Psoas muscle (tissue), 8 donors: ENCODE data around the gene SEMA4G. TPM values are rescaled to one million over a fixed set of nuclear protein-coding genes. Genes with fewer than 3 reads are reported as not detected.

Source experiments
- ATAC-seq, 4 donors: fragments of 200-7000 bp; cut with Tn5 transposase; one replicate each; pipeline ENCODE4 v1.9.1; 2020; ENCODE audit warnings: moderate library complexity in 3 of 4, mild to moderate bottlenecking in 2 of 4
- DNase-seq, 2 donors: peaks; one replicate each; pipeline ENCODE4 v3.0.0-alpha.2; 2020
- H3K27ac ChIP-seq: fragments of 200-600 bp; one replicate; pipeline ENCODE4 v1.8.0; 2022
- H3K27me3 ChIP-seq, 3 donors: fragments of 200-600 bp in 1 of 3; one replicate each; pipeline versions ENCODE4 v1.6.1 to v1.8.0; 2013 to 2022; ENCODE audit warnings: low read length in 2 of 3, mild to moderate bottlenecking in 2 of 3, moderate library complexity in 1 of 3; ENCODE audit not compliant: insufficient read depth in 3 of 3
- H3K36me3 ChIP-seq, 2 donors: fragments of 200-600 bp in 1 of 2; one replicate each; pipeline versions ENCODE4 v1.6.1 to v1.8.0; 2013 to 2022; ENCODE audit warnings: low read depth in 1 of 2, mild to moderate bottlenecking in 1 of 2, moderate library complexity in 1 of 2; ENCODE audit not compliant: insufficient read depth in 1 of 2
- H3K4me1 ChIP-seq: fragments of 200-600 bp; one replicate; pipeline ENCODE4 v1.8.0; 2022
- H3K4me3 ChIP-seq: fragments of 200-600 bp; one replicate; pipeline ENCODE4 v1.8.0; 2022; ENCODE audit warnings: mild to moderate bottlenecking
- H3K9me3 ChIP-seq: fragments of 200-600 bp; one replicate; pipeline ENCODE4 v1.8.0; 2022
- WGBS, 3 donors: extraction: QIAGEN DNeasy Blood & Tissue Kit; methylation state at CpG; one replicate each; pipeline versions ENCODE4 v1.1.6 to v1.1.7; 2013; 5-methylcytosine and 5-hydroxymethylcytosine counted together
- intact Hi-C, 2 donors: fragments of 100-400 bp; cut with DNase I; formaldehyde crosslinking; loops; one replicate each; pipeline versions ENCODE4 v1.11.0 to v1.14.2; 2022
- polyA plus RNA-seq, 3 donors: library from polyadenylated mRNA; stranded (reverse); fragments of 200-250 nt; gene quantifications; one replicate each; pipeline ENCODE4 v1.2.3, GENCODE V29; 2013
- total RNA-seq, 4 donors: library from RNA; stranded (reverse); fragmentation: NEBNext Ultra II Directional in 2 of 4; extraction: Animal tissue kit (Norgen Biotek cat#: 25700) in 2 of 4; gene quantifications; one replicate each; pipeline versions ENCODE4 v1.2.1 to v1.2.4, GENCODE V29; 2021 to 2023
- TF ChIP-seq, protein P1 (sequence below): fragments of 200-600 bp; IDR thresholded peaks from one replicate; pipeline ENCODE4 v1.8.0; 2022; ENCODE audit warnings: antibody characterized with exemption
- donor health status: healthy with polysubstance abuse.
- donor health status: DM: no; HTN: no; CAD: no; lungs with moderate emphysema.
- donor health status: Bipolar disorder and iron deficiency.
- donor health status: healthy.
- donor health status: DM: yes; HTN: yes; CAD: no.
- donor health status: DM: no; HTN: no; CAD: no.
- donor health status: DM: no; HTN: no; CAD: no.
- donor health status: DM: yes; HTN: yes; CAD: no.

SEMA4G gene
- total and polyA plus RNA-seq, 7 donors, result 0.08 to 1.4 (median 0.74) TPM

DNA sequence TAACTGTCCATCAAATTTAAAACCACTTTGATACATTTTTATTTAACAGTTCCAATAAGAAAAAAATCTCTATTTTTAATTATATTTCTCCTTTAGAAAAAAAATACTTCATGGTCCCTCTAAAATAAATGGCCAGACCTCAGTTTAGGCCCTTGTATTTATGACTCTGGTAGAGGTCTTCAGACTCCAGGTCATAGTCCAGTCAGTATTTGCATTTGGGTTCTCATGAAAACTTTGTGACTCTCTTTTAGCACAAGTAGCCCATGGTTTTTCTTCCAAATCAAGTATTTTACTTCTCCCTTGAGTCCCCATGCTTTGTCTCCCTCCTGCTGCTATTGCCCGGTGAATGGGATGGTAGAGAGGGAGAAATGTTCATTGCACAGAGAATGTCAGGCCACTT, 5.5 kb upstream of the SEMA4G start:
- intact Hi-C loops, result loop anchor here in 1 of 2 donors (10.0 kb wide), 1 partner anchor 51 kb away; no protein-coding TSS in a partner anchor
- Histone ChIP-seq H3K4me1 (peaks cover 4% of the 10 kb centered on the region), H3K27me3 (no peaks in the 10 kb centered on the region), H3K36me3 (peaks cover 9 to 67% of the 10 kb centered on the region in 2 donors), H3K4me3 (no peak overlapping the region), H3K27ac (no peak overlapping the region), H3K9me3 (no peaks in the 10 kb centered on the region)
- no peak for DNase-seq
- TF ChIP-seq, protein P1, sequence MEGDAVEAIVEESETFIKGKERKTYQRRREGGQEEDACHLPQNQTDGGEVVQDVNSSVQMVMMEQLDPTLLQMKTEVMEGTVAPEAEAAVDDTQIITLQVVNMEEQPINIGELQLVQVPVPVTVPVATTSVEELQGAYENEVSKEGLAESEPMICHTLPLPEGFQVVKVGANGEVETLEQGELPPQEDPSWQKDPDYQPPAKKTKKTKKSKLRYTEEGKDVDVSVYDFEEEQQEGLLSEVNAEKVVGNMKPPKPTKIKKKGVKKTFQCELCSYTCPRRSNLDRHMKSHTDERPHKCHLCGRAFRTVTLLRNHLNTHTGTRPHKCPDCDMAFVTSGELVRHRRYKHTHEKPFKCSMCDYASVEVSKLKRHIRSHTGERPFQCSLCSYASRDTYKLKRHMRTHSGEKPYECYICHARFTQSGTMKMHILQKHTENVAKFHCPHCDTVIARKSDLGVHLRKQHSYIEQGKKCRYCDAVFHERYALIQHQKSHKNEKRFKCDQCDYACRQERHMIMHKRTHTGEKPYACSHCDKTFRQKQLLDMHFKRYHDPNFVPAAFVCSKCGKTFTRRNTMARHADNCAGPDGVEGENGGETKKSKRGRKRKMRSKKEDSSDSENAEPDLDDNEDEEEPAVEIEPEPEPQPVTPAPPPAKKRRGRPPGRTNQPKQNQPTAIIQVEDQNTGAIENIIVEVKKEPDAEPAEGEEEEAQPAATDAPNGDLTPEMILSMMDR, result no peak
- 80 to 91% (median 87%) methylated on average over 1 of the region's 1 CpG for WGBS, 3 donors
- ATAC-seq, result no peak

- Histone ChIP-seq H3K4me1 (peaks cover 6% of the 10 kb centered on the region), H3K9me3 (no peaks in the 10 kb centered on the region), H3K4me3 (no peak overlapping the region), H3K36me3 (peaks cover 8 to 50% of the 10 kb centered on the region in 2 donors), H3K27ac (no peak overlapping the region), H3K27me3 (no peaks in the 10 kb centered on the region)
- intact Hi-C loops, result loop anchor here in 1 of 2 donors (10.0 kb wide), 1 partner anchor 49 kb away; no protein-coding TSS in a partner anchor
- DNase-seq, result no peak
- ATAC-seq, result no peak
- WGBS, 3 donors, result 64 to 73% (median 69%) methylated on average over 5 of the region's 5 CpGs
- TF ChIP-seq, protein P1, result no peak
Measured at GRCh38 chr10:100965820-100966219, 3.5 kb upstream of the SEMA4G start.

DNA sequence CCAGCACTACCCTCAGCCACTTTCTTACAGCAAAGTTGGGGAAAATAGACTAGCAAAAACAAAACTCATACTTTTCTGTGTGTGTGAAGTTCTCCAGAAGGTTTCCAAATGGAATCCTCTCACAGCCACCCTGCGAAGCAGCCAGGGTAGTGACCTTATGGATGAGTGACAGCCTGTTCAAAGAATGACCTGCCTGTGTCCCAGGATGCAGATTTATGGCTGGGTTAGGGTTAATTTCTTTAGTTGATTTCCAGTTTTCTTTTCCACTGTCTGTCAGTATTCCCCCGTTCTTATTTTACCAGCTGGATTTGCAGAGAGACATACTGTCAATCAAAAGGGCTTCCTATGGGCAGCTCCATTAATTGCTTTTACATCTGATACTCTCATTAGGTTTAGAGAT, 2.4 kb upstream of the SEMA4G start:
- 51 to 64% (median 53%) methylated on average over 2 of the region's 2 CpGs for WGBS, 3 donors
- Histone ChIP-seq H3K4me3 (no peak overlapping the region), H3K27ac (no peak overlapping the region), H3K27me3 (no peaks in the 10 kb centered on the region), H3K9me3 (no peaks in the 10 kb centered on the region), H3K4me1 (peaks cover 6% of the 10 kb centered on the region), H3K36me3 (peaks cover 8 to 46% of the 10 kb centered on the region in 2 donors)
- no peak for ATAC-seq
- no peak for DNase-seq
- TF ChIP-seq, protein P1, result no peak
- intact Hi-C loops, result loop anchor here in 1 of 2 donors (10.0 kb wide), 1 partner anchor 48 kb away; no protein-coding TSS in a partner anchor

- TF ChIP-seq, protein P1, result no peak
- intact Hi-C loops, result loop anchor here in 1 of 2 donors (10.0 kb wide), 1 partner anchor 47 kb away; no protein-coding TSS in a partner anchor
- H3K27me3 ChIP-seq, result no peaks in the 10 kb centered on the region
- H3K36me3 ChIP-seq, result peaks cover 8 to 42% of the 10 kb centered on the region in 2 donors
- no peak for DNase-seq
- no peak overlapping the region for H3K4me3 ChIP-seq
- no peak overlapping the region for H3K27ac ChIP-seq
- H3K4me1 ChIP-seq, result peaks cover 6% of the 10 kb centered on the region
- ATAC-seq, result no peak
- 65 to 84% (median 83%) methylated on average over 2 of the region's 2 CpGs for whole genome bisulfite sequencing, 3 donors
- no peaks in the 10 kb centered on the region for H3K9me3 ChIP-seq
Measured at GRCh38 chr10:100967332-100967731, 2.0 kb upstream of the SEMA4G start.
